ENCODE measurements around the gene PCYT2. TPM values are rescaled to one million over a fixed set of nuclear protein-coding genes. Genes with fewer than 3 reads are reported as not detected.

Gene PCYT2
- total RNA-seq, 8 experiments from 2014 or later: 11.3 to 40.6 (median 16.0) TPM

- WGBS, 10 experiments: 8 to 30% (median 30%) methylated on average over 2 to 14 of the region's 44 CpGs; no CpG with 5 or more reads in 7 of the 10 experiments
- H3K4me1 ChIP-seq (replicated peaks in 1 of 2): peaks cover 29% of the 10 kb centered on the region in 2 donors
- H3K27ac ChIP-seq: peak overlapping the region in 1 of 2 donors; percentile 82
- H3K4me3 ChIP-seq: peak overlapping the region; percentile 45 to 94 (median 63)
- in situ Hi-C loops (cut with MboI; ENCODE audit: low pct_unique_long_range_greater_than_20kb in 2 of 9, low sequenced_read_pairs in 9 of 9, unreplicated experiment in 9 of 9): no loop called here
- peak in 5 of 8 experiments; percentile 0 to 4 (median 1) for ATAC-seq (replicated peaks in 6 of 8)
Measured at GRCh38 chr17:81928544-81929252, 17.5 kb upstream of the PCYT2 start.

DNA sequence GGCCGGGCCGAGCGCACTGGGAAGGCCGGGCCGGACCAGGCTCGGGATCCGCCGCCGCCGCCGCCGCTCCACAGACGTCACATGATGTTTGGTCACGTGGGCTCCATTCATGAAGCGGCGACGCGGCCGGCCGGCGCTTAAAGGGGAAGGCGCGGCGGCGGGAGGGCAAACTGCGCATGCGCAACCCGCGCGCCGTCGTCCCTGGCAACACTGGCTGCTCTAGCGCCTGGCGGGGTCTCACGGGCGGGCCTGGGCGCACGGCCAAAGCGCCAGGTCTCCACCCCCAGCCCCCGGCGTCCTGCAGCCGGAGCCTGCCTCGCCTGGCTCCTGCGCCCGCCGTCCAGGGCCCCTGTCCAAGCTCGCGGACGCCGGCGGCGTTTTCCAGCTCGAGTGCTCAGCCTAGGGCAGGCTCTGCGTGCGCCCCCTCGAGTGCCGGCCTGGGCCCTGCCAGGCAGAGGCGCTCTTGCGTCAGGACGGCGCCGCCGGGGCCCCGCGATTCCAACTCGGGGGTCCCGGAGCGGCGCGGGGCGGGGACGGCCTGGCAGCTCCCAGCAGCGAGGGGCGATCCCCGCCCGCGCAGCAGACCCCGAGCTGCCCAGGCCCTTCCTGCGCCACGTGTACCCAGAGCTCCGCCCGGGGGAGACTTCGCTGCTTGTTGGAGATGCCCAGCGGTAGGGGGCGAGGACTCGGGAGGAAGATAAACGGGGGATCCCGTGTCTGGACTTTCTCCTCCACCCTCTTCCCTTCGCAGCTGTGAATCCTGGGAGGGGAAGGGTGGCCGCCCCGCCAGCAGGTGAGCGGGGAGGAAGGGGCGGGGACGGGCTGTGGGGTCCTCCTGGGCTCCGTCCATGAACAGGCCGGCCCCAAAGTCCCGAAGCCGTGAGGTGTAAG, 16.7 kb upstream of the PCYT2 start, which contains the start of gene MAFG:
TSS of gene MAFG (minus strand) at position 83 of the 891 bp plus-strand sequence. CDS start 4,550 bp downstream, outside the sequence.
- peak; percentile 37 to 74 (median 62) for ATAC-seq (replicated peaks in 6 of 8)
- H3K27ac ChIP-seq: peak within 1 kb of the TSS; percentile 56 to 92

GRCh38 chr17:81927152-81927652, 16.0 kb upstream of the PCYT2 start:
- in situ Hi-C loops (cut with MboI; ENCODE audit: low pct_unique_long_range_greater_than_20kb in 2 of 9, low sequenced_read_pairs in 9 of 9, unreplicated experiment in 9 of 9): no loop called here
- 0% methylated on average over 2 of the region's 78 CpGs; no CpG with 5 or more reads in 9 of the 10 experiments for WGBS, 10 experiments
- peak in 5 of 8 experiments; percentile 1 to 14 (median 3) for ATAC-seq (replicated peaks in 6 of 8)
- Histone ChIP-seq H3K4me1 (replicated peaks in 1 of 2) (peaks cover 39 to 40% of the 10 kb centered on the region in 2 donors), H3K27ac (peak overlapping the region; percentile 56 to 92), H3K4me3 (peak overlapping the region; percentile 45 to 94 (median 63))

More for the DNA sequence above, 16.7 kb upstream of the PCYT2 start, which contains the start of gene MAFG:
- in situ Hi-C loops (cut with MboI; ENCODE audit: low pct_unique_long_range_greater_than_20kb in 2 of 9, low sequenced_read_pairs in 9 of 9, unreplicated experiment in 9 of 9): no loop called here
- WGBS, 10 experiments: 0 to 8% (median 0%) methylated on average over 1 to 12 of the region's 98 CpGs; no CpG with 5 or more reads in 5 of the 10 experiments
- peaks cover 37% of the 10 kb centered on the region in 2 donors for H3K4me1 ChIP-seq (replicated peaks in 1 of 2)
- peak within 1 kb of the TSS; percentile 45 to 94 (median 63) for H3K4me3 ChIP-seq

GRCh38 chr17:81926451-81927151, 15.4 kb upstream of the PCYT2 start:
- peak overlapping the region; percentile 45 to 94 (median 63) for H3K4me3 ChIP-seq
- peak overlapping the region; percentile 56 to 92 for H3K27ac ChIP-seq
- 0% methylated on average over 2 to 3 of the region's 46 CpGs; no CpG with 5 or more reads in 8 of the 10 experiments for WGBS, 10 experiments
- ATAC-seq (replicated peaks in 6 of 8): peak; percentile 25 to 56 (median 43)
- peaks cover 39 to 40% of the 10 kb centered on the region in 2 donors for H3K4me1 ChIP-seq (replicated peaks in 1 of 2)
- in situ Hi-C loops (cut with MboI; ENCODE audit: low pct_unique_long_range_greater_than_20kb in 2 of 9, low sequenced_read_pairs in 9 of 9, unreplicated experiment in 9 of 9): no loop called here

DNA sequence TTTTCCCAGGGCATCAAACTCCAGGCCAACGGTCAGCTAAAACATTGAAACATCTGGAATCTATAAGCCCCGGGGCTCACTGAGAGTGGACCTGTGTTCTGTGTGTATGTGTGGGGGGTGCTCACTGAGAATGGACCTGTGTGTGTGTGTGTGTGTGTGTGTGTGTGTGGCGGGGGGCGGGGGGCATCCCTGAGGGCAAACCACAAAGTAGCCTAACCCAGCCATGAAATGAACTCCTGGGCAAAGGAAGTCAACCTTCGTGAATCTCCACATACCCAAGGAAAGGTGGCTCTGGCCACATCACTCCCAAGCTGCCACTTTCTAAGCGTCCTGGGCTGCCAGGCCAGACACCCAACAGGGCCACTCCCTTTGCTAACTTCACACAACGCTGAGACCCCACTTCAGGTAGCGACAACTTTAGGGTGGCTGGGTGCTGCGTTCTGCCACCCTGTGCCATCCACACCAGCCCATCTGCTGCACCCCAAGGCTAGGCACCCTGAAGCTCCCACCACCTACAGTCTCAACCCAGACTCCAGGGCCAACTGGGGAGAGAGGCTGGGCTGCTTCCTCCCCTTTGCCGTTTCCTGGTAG, 14.8 kb upstream of the PCYT2 start:
- 50 to 100% (median 70%) methylated on average over 1 to 2 of the region's 10 CpGs; no CpG with 5 or more reads in 7 of the 10 experiments for WGBS, 10 experiments
- peak overlapping the region; percentile 56 to 92 for H3K27ac ChIP-seq

GRCh38 chr17:81924557-81925532, 13.6 kb upstream of the PCYT2 start:
- ATAC-seq (replicated peaks in 6 of 8): no peak
- Histone ChIP-seq H3K4me1 (replicated peaks in 1 of 2) (peaks cover 39 to 40% of the 10 kb centered on the region in 2 donors), H3K27ac (no peak overlapping the region), H3K4me3 (peak overlapping the region in 1 of 5 donors; percentile 12)
- 20 to 100% (median 80%) methylated on average over 1 to 4 of the region's 21 CpGs; no CpG with 5 or more reads in 6 of the 10 experiments for WGBS, 10 experiments
- in situ Hi-C loops (cut with MboI; ENCODE audit: low pct_unique_long_range_greater_than_20kb in 2 of 9, low sequenced_read_pairs in 9 of 9, unreplicated experiment in 9 of 9): no loop called here

More for the DNA sequence above, 14.8 kb upstream of the PCYT2 start:
- ATAC-seq (replicated peaks in 6 of 8): no peak
- in situ Hi-C loops (cut with MboI; ENCODE audit: low pct_unique_long_range_greater_than_20kb in 2 of 9, low sequenced_read_pairs in 9 of 9, unreplicated experiment in 9 of 9): no loop called here
- Histone ChIP-seq H3K4me3 (peak overlapping the region; percentile 45 to 94 (median 63)), H3K4me1 (replicated peaks in 1 of 2) (peaks cover 39 to 40% of the 10 kb centered on the region in 2 donors)

GRCh38 chr17:81923302-81924260, 12.4 kb upstream of the PCYT2 start:
- in situ Hi-C loops (cut with MboI; ENCODE audit: low pct_unique_long_range_greater_than_20kb in 2 of 9, low sequenced_read_pairs in 9 of 9, unreplicated experiment in 9 of 9): no loop called here

GRCh38 chr17:81922566-81923301, 11.5 kb upstream of the PCYT2 start:
- peaks cover 36 to 37% of the 10 kb centered on the region in 2 donors for H3K4me1 ChIP-seq (replicated peaks in 1 of 2)
- ATAC-seq (replicated peaks in 6 of 8): no peak
- H3K27ac ChIP-seq: peak overlapping the region in 1 of 2 donors; percentile 66
- 60 to 93% (median 88%) methylated on average over 1 to 20 of the region's 58 CpGs; no CpG with 5 or more reads in 5 of the 10 experiments for WGBS, 10 experiments
- peak overlapping the region in 2 of 5 donors; percentile 30 to 33 for H3K4me3 ChIP-seq
- in situ Hi-C loops (cut with MboI; ENCODE audit: low pct_unique_long_range_greater_than_20kb in 2 of 9, low sequenced_read_pairs in 9 of 9, unreplicated experiment in 9 of 9): no loop called here

More at GRCh38 chr17:81923302-81924260, 12.4 kb upstream of the PCYT2 start:
- Histone ChIP-seq H3K27ac (peak overlapping the region in 1 of 2 donors; percentile 66), H3K4me1 (replicated peaks in 1 of 2) (peaks cover 33 to 34% of the 10 kb centered on the region in 2 donors), H3K4me3 (peak overlapping the region in 4 of 5 donors; percentile 13 to 33 (median 22))
- ATAC-seq (replicated peaks in 6 of 8): peak; percentile 13 to 46 (median 38)
- WGBS, 10 experiments: 0 to 40% (median 36%) methylated on average over 1 to 5 of the region's 32 CpGs; no CpG with 5 or more reads in 7 of the 10 experiments

- 20 to 100% (median 91%) methylated on average over 1 to 17 of the region's 23 CpGs; no CpG with 5 or more reads in 6 of the 10 experiments for WGBS, 10 experiments
- Histone ChIP-seq H3K4me1 (replicated peaks in 1 of 2) (peaks cover 37 to 39% of the 10 kb centered on the region in 2 donors), H3K27ac (no peak overlapping the region), H3K4me3 (no peak overlapping the region)
- in situ Hi-C loops (cut with MboI; ENCODE audit: low pct_unique_long_range_greater_than_20kb in 2 of 9, low sequenced_read_pairs in 9 of 9, unreplicated experiment in 9 of 9): no loop called here
- no peak for ATAC-seq (replicated peaks in 6 of 8)
Measured at GRCh38 chr17:81921996-81922565, 10.9 kb upstream of the PCYT2 start.
